HFFc6 (cell line): ENCODE data around the gene TIMELESS. TPM values are rescaled to one million over a fixed set of nuclear protein-coding genes. Genes with fewer than 3 reads are reported as not detected.

Source experiments
- DNase-seq: peaks from one replicate; pipeline ENCODE4 v3.0.0-alpha.2; 2018
- H3K27ac Mint-ChIP-seq: 2 replicates; pipeline ENCODE4 v1.8.0; 2020; ENCODE audit warnings: mild to moderate bottlenecking, mixed read lengths
- H3K27me3 Mint-ChIP-seq: 2 replicates; pipeline ENCODE4 v1.8.0; 2021; ENCODE audit warnings: mild to moderate bottlenecking, moderate library complexity, mixed read lengths; ENCODE audit not compliant: insufficient read depth
- H3K36me3 Mint-ChIP-seq: 2 replicates; pipeline ENCODE4 v1.8.0; 2021; ENCODE audit warnings: low read depth, mixed read lengths
- H3K4me1 Mint-ChIP-seq: 2 replicates; pipeline ENCODE4 v1.8.0; 2020; ENCODE audit warnings: low read depth, mixed read lengths
- H3K4me3 Mint-ChIP-seq: 2 replicates; pipeline ENCODE4 v1.8.0; 2020; ENCODE audit warnings: mild to moderate bottlenecking, moderate library complexity, mixed read lengths
- H3K9me3 Mint-ChIP-seq: 2 replicates; pipeline ENCODE4 v1.8.0; 2020; ENCODE audit warnings: mild to moderate bottlenecking, mixed read lengths
- CTCF ChIP-seq: fragments of 200-600 bp; sonication (generic); IDR thresholded peaks from 2 replicates; pipeline ENCODE4 v1.5.0; 2021; ENCODE audit warnings: antibody characterized with exemption, mild to moderate bottlenecking
- total RNA-seq, 6 experiments: library from RNA; stranded (reverse); fragmentation: NEBNext Ultra II Directional; extraction: Animal tissue kit (Norgen Biotek cat#: 25700); gene quantifications; 2 replicates in 1 of 6; 3 replicates in 5 of 6; pipeline ENCODE4 v1.2.3, GENCODE V29; 2021

The TIMELESS gene
- total RNA-seq, 6 experiments from 2014 or later, result 10.4 to 23.1 (median 21.3) TPM

GRCh38 chr12:56431850-56432249 lies 17.4 kb downstream of the TIMELESS start:
- no peak overlapping the region for H3K27ac Mint-ChIP-seq
- H3K4me1 Mint-ChIP-seq, result no peaks in the 10 kb centered on the region
- no peak for DNase-seq
- H3K4me3 Mint-ChIP-seq, result no peak overlapping the region
- TF ChIP-seq CTCF, result no peak
- no peaks in the 10 kb centered on the region for H3K9me3 Mint-ChIP-seq
- H3K27me3 Mint-ChIP-seq, result no peaks in the 10 kb centered on the region; the same call in 1 of the 2 replicates
- H3K36me3 Mint-ChIP-seq, result no peaks in the 10 kb centered on the region; the same call in 1 of the 2 replicates

GRCh38 chr12:56431288-56431687 lies 17.9 kb downstream of the TIMELESS start:
- Mint-ChIP-seq H3K27ac (no peak overlapping the region), H3K4me1 (no peaks in the 10 kb centered on the region), H3K27me3 (no peaks in the 10 kb centered on the region; the same call in 1 of the 2 replicates), H3K9me3 (no peaks in the 10 kb centered on the region), H3K4me3 (no peak overlapping the region), H3K36me3 (no peaks in the 10 kb centered on the region; the same call in 1 of the 2 replicates)
- TF ChIP-seq CTCF, result no peak
- no peak for DNase-seq

GRCh38 chr12:56425940-56426438 lies 23.2 kb downstream of the TIMELESS start:
- Mint-ChIP-seq H3K4me1 (no peaks in the 10 kb centered on the region), H3K9me3 (no peaks in the 10 kb centered on the region), H3K27ac (no peak overlapping the region), H3K27me3 (peaks cover 1% of the 10 kb centered on the region; the same call in 1 of the 2 replicates), H3K36me3 (peaks cover 5% of the 10 kb centered on the region; the same call in 1 of the 2 replicates), H3K4me3 (no peak overlapping the region)
- no peak for DNase-seq
- TF ChIP-seq CTCF, result no peak

- peaks cover 8% of the 10 kb centered on the region; the same call in 1 of the 2 replicates for H3K36me3 Mint-ChIP-seq
- H3K4me3 Mint-ChIP-seq, result no peak overlapping the region
- peaks cover 2% of the 10 kb centered on the region; the same call in 1 of the 2 replicates for H3K27me3 Mint-ChIP-seq
- no peaks in the 10 kb centered on the region for H3K4me1 Mint-ChIP-seq
- TF ChIP-seq CTCF, result no peak
- DNase-seq, result no peak
- no peaks in the 10 kb centered on the region for H3K9me3 Mint-ChIP-seq
- no peak overlapping the region for H3K27ac Mint-ChIP-seq
Measured at GRCh38 chr12:56425193-56425592, 24.0 kb downstream of the TIMELESS start.

GRCh38 chr12:56420411-56420810 lies 28.8 kb downstream of the TIMELESS start:
- TF ChIP-seq CTCF, result no peak
- Mint-ChIP-seq H3K4me1 (no peaks in the 10 kb centered on the region), H3K27me3 (peaks cover 2% of the 10 kb centered on the region; the same call in 1 of the 2 replicates), H3K27ac (no peak overlapping the region), H3K9me3 (no peaks in the 10 kb centered on the region), H3K36me3 (peaks cover 18% of the 10 kb centered on the region), H3K4me3 (no peak overlapping the region)
- DNase-seq, result no peak
